ENCODE measurements around the gene AIP.

AIP gene

DNA sequence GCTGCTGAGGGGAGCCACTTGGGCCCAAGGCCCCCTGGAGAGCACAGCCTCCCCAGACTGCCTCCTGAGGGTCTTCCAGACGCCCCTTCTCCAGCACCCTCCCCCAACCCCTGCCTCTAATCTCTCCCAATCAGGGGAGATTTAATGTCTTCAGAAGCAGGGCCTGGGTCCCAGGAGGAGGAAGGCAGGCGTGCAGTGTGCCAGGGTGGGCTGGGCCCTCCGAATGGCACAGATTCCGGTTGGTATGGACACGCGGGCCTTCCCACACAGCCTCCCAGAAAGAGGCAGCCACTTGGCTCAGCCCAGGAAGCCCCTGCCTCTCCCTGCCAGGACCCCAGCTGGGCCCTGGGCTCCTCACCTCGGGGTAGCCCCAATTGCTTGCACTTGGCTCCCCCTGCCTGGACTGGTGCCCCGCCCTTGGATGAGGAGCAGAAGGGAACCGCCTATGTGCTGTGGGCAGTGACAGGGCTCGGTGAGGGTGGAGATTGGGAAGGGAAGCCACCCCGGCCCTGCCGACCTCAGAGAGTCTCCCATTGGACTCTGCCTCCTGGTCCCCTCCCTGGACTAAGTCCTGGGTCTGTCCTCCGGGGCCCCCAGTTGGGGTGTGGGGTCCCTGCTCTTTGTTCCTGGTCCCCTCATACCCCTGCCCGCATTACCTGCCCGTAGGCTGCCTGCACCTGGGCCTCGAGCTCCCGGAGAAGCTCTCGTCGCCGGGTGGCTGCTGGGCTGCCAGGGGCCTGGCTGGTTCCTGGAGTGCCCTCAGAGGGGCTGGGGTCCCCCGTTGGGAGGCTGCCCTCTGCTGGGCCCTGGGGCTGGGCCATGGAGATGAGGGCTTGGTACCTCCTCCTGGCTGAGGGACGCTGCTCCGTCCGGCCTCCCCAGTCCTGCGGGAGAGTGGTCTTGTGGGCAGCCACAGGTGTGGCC, 41.0 kb downstream of the AIP start:
- Histone ChIP-seq H3K36me3 (no peaks in the 10 kb centered on the region), H3K27me3 (no peaks in the 10 kb centered on the region), H3K27ac (no peak overlapping the region), H3K9ac (no peak overlapping the region; a peak in 1 of 22 replicates), H4K20me1 (no peaks in the 10 kb centered on the region), H3K4me1 (no peaks in the 10 kb centered on the region), H3K4me3 (no peak overlapping the region), H3K4me2 (no peak overlapping the region), H3K9me3 (replicated peaks in 1 of 11) (peaks cover 0 to 11% (median 0%) of the 10 kb centered on the region in 11 experiments; a peak in 8 of 22 replicates)
- TF ChIP-seq Cebpa-rat (IDR thresholded peaks at IDR 0.05) = no peak

DNA sequence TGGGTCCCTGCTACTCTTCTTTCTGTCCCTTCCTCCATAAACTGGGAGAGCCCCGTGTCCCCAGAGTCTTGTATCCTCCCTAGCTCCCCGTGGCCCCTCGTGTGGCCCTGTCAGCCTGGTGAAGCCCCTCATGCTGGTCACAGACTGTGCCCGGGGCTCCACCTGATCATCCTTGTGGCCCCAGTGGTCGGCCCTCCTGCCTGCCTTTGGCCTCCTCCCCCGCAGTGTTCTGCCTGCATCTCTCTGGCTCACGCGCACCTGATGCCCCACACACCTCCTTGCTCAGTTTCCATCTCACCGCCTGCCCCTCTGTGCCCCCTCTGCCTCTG, 41.6 kb downstream of the AIP start:
- H3K4me3 ChIP-seq = no peak overlapping the region

DNA sequence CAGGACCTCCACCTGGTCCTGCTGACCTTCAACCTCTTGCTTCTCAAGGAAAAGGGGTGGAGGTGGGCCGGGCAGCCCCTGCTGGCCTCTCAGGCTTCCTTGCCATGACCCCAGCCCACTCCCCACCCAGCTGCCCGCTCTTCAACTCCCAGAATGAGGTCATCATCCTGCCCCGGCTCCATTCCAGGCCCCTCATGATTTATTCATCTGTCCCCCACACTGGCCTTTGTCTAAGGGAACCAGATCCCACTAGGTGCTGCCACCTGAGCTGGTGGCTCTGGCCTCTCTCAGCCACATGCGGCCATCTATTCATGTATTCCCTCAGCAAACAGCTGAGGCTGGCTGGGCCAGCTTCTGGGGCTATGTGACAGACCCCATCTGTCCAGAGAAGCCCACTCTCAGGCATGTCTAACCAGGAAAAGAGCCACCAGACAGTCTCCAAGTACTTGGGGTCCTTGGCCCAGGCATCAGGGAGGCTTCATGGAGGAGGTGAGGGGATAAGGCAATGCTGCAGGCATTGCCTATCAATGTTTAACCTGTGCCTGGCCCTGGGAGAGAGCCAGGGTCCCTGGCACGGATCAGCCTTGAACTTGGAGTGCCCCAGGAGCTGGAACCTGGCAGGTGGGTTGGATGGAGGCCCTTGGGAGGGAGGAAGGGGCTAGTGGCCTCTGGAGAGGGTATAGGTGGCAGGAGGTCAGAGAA, 42.6 kb downstream of the AIP start:
- Histone ChIP-seq H3K4me3 (no peak overlapping the region), H3K9ac (no peak overlapping the region), H3K4me2 (no peak overlapping the region), H3K9me3 (replicated peaks in 1 of 11) (peaks cover 0 to 11% (median 0%) of the 10 kb centered on the region in 11 experiments; a peak in 8 of 22 replicates), H3K27me3 (no peaks in the 10 kb centered on the region), H4K20me1 (no peaks in the 10 kb centered on the region), H3K4me1 (peaks cover 12 to 16% (median 13%) of the 10 kb centered on the region in 10 experiments), H3K27ac (no peak overlapping the region), H3K36me3 (no peaks in the 10 kb centered on the region)
- no peak for TF ChIP-seq Cebpa-rat (IDR thresholded peaks at IDR 0.05)

More for the DNA sequence above, 41.6 kb downstream of the AIP start:
- TF ChIP-seq Cebpa-rat (IDR thresholded peaks at IDR 0.05) = no peak
- H3K27ac ChIP-seq = no peak overlapping the region
- H3K9ac ChIP-seq = no peak overlapping the region
- H3K4me2 ChIP-seq = no peak overlapping the region
- H3K27me3 ChIP-seq = no peaks in the 10 kb centered on the region
- peaks cover 0 to 11% (median 0%) of the 10 kb centered on the region in 11 experiments; a peak in 8 of 22 replicates for H3K9me3 ChIP-seq (replicated peaks in 1 of 11)
- no peaks in the 10 kb centered on the region for H4K20me1 ChIP-seq
- H3K4me1 ChIP-seq = peaks cover 2 to 6% (median 3%) of the 10 kb centered on the region in 10 experiments
- H3K36me3 ChIP-seq = no peaks in the 10 kb centered on the region

DNA sequence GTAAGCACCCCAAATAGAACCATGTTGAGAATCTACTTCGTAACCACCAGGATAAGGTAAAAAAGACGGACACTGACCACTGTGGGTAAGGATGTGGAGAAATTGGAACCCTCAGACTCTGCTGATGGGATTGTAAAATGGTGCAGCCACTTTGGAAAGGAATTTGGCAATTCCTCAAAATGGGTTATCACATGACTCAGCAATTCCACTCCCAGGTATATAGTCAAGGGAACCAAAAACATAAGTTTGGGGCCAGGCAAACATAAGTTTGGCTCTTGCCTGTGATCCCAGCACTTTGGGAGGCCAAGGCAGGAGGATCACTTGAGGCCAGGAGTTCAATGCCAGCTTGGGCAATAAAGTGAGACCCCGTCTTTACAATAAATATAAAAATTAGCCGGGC, 45.5 kb downstream of the AIP start:
- peaks cover 15 to 20% (median 16%) of the 10 kb centered on the region in 10 experiments for H3K4me1 ChIP-seq
- H4K20me1 ChIP-seq = no peaks in the 10 kb centered on the region
- H3K27me3 ChIP-seq = no peaks in the 10 kb centered on the region
- H3K4me3 ChIP-seq = no peak overlapping the region
- H3K36me3 ChIP-seq = peaks cover 0 to under 1% (median 0%) of the 10 kb centered on the region in 11 experiments; a peak in 1 of 22 replicates
- peaks cover 13 to 32% (median 18%) of the 10 kb centered on the region in 11 experiments for H3K9me3 ChIP-seq (replicated peaks in 1 of 11)
- no peak overlapping the region for H3K27ac ChIP-seq
- H3K4me2 ChIP-seq = no peak overlapping the region
- TF ChIP-seq Cebpa-rat (IDR thresholded peaks at IDR 0.05) = no peak
- no peak overlapping the region for H3K9ac ChIP-seq

DNA sequence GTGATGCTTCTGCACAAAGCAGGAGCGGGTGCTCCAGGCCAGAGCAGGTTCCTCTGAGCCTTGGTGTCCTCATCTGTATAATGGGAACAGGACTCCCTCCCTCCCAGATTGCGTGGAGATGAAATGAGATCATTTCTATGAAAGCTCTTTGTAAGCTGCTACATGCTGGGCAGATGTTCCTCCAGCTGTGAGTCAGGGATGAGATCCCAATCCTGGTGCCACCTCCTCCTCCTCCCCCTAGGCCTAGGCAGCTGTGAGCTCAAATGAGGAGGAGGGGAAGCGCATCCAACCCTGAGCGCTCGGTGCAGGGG, 47.4 kb downstream of the AIP start:
- Histone ChIP-seq H3K27ac (peak overlapping the region in 2 of 11 experiments; percentile 13 to 29; a peak in 2 of 22 replicates), H3K27me3 (no peaks in the 10 kb centered on the region), H3K9ac (peak overlapping the region in 2 of 11 experiments; percentile 23 to 29; a peak in 1 of 22 replicates), H3K4me1 (peaks cover 15 to 20% (median 16%) of the 10 kb centered on the region in 10 experiments), H3K9me3 (replicated peaks in 1 of 11) (peaks cover 32 to 50% (median 36%) of the 10 kb centered on the region in 11 experiments), H3K4me3 (no peak overlapping the region), H3K4me2 (peak overlapping the region; percentile 43 to 82 (median 72)), H3K36me3 (peaks cover 0 to 4% (median 0%) of the 10 kb centered on the region in 11 experiments; a peak in 1 of 22 replicates), H4K20me1 (no peaks in the 10 kb centered on the region)
- TF ChIP-seq Cebpa-rat (IDR thresholded peaks at IDR 0.05) = no peak

DNA sequence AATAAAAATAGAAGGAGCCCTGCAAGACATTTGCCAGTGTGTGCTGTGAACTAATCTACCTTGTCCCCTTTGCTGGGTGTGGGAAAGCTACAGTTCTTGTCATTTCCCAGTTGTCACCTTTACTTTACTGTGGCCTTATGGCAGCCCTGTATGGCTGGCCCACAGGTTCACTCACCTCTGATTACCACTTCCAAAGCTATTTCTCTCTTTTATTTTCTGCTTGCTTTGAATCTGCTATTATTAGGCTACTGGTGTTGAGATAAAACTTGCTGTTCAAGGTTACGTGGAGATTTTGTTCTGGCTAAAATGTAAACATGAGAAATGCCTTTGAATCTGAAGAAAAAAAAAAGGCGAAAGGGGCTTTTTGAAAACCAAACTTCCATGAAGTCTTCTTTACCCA, 50.1 kb downstream of the AIP start:
- no peak overlapping the region for H3K4me3 ChIP-seq
- H3K36me3 ChIP-seq = peaks cover 0 to 4% (median 0%) of the 10 kb centered on the region in 11 experiments; a peak in 1 of 22 replicates
- H3K27ac ChIP-seq = no peak overlapping the region
- H3K4me2 ChIP-seq = no peak overlapping the region
- peaks cover 52 to 72% (median 59%) of the 10 kb centered on the region in 11 experiments for H3K9me3 ChIP-seq (replicated peaks in 1 of 11)
- no peak for TF ChIP-seq Cebpa-rat (IDR thresholded peaks at IDR 0.05)
- no peaks in the 10 kb centered on the region for H3K27me3 ChIP-seq
- H4K20me1 ChIP-seq = no peaks in the 10 kb centered on the region
- peaks cover 15 to 20% (median 16%) of the 10 kb centered on the region in 10 experiments for H3K4me1 ChIP-seq
- H3K9ac ChIP-seq = no peak overlapping the region

DNA sequence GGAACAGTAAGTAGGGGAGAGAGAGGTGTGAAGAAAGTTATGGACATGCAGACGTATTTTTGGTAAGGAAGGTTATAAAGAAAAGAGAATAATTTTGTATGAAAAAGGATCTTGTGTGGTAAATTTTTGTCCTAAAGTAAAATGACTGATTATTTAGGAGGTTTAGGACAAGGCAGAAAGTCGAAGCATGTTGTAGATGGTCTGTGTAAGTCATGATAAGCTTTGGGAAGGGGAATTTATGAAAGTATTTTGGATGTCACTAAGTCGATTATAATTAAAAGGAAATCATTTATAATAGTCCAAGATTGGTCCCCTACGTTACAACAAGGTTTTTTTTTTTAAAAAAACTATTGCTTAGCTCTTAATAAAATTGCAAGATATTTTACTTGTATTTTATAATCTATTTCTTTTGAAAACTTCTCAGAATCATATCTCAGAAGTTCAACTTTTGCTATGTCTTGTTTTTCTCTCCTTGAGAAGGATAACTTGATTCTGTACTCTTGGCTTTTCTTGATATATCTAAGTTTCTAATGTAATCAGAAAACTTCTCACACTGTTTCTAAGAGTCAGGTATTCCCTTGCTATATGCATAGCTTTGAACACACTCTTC, 51.3 kb downstream of the AIP start:
- Histone ChIP-seq H3K36me3 (peaks cover 0 to 4% (median 0%) of the 10 kb centered on the region in 11 experiments; a peak in 1 of 22 replicates), H3K4me3 (peak overlapping the region in 3 of 10 experiments; percentile 1 to 40 (median 17); a peak in 2 of 20 replicates), H3K27ac (no peak overlapping the region), H3K9me3 (replicated peaks in 1 of 11) (peaks cover 52 to 76% (median 63%) of the 10 kb centered on the region in 11 experiments), H3K9ac (no peak overlapping the region), H3K27me3 (no peaks in the 10 kb centered on the region), H3K4me2 (no peak overlapping the region), H4K20me1 (no peaks in the 10 kb centered on the region), H3K4me1 (peaks cover 15 to 20% (median 16%) of the 10 kb centered on the region in 10 experiments)
- no peak for TF ChIP-seq Cebpa-rat (IDR thresholded peaks at IDR 0.05)

DNA sequence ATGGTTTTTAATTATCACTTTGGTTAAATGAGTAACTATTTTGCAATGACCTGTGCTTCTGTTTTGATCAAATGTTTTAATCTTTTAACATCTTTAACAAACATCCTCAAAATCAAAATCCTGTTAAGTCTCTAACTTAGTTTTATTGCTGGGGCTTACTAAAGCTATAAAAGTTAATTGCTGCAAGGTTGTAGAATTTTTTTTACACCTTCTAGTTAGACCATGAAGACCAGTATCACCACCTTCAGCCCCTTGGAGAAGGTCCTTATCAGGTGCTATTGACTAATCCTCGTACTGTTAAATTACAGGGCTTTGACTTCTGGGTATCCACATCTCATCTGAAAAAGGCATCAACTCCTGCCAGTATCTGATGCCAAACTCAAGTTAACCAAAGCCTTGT, 52.7 kb downstream of the AIP start:
- peaks cover 54 to 79% (median 69%) of the 10 kb centered on the region in 11 experiments for H3K9me3 ChIP-seq (replicated peaks in 1 of 11)
- no peaks in the 10 kb centered on the region for H3K27me3 ChIP-seq
- peaks cover 0 to 4% (median 0%) of the 10 kb centered on the region in 11 experiments; a peak in 1 of 22 replicates for H3K36me3 ChIP-seq
- H3K27ac ChIP-seq = no peak overlapping the region
- H3K4me2 ChIP-seq = no peak overlapping the region
- no peak overlapping the region for H3K4me3 ChIP-seq
- H3K4me1 ChIP-seq = peaks cover 1 to 9% (median 2%) of the 10 kb centered on the region in 10 experiments; a peak in 19 of 20 replicates
- no peak for TF ChIP-seq Cebpa-rat (IDR thresholded peaks at IDR 0.05)
- H4K20me1 ChIP-seq = no peaks in the 10 kb centered on the region
- H3K9ac ChIP-seq = no peak overlapping the region

DNA sequence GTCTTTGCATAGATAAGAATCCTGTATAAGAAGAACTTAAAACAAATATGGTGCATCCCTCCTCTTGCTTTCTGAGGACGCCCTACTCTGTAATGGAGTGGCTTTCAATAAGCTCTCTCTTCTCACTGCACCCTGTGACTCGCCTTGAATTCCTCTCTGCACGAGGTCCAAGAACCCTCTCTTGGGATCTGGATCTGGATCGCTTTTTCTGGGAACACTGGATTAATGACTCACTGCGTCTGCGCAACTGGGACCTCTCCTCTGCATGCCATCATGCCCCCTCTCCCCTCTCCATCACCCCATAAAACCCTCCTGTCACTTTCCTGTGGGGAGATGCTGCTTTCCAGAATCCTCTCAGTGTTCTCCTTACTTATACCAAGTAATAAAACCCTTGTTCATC, 55.5 kb downstream of the AIP start:
- no peak overlapping the region for H3K9ac ChIP-seq
- no peak overlapping the region for H3K27ac ChIP-seq
- no peak overlapping the region for H3K4me2 ChIP-seq
- no peak for TF ChIP-seq Cebpa-rat (IDR thresholded peaks at IDR 0.05)
- H3K36me3 ChIP-seq = peaks cover 0 to 4% (median 0%) of the 10 kb centered on the region in 11 experiments; a peak in 1 of 22 replicates
- no peaks in the 10 kb centered on the region for H3K27me3 ChIP-seq
- peaks cover 0 to 13% (median under 1%) of the 10 kb centered on the region in 10 experiments; a peak in 5 of 20 replicates for H3K4me1 ChIP-seq
- H3K4me3 ChIP-seq = no peak overlapping the region
- H3K9me3 ChIP-seq (replicated peaks in 1 of 11) = peaks cover 41 to 61% (median 51%) of the 10 kb centered on the region in 11 experiments
- no peaks in the 10 kb centered on the region for H4K20me1 ChIP-seq

Measured in BLaER1 treated with 17β-estradiol and CSF1 and Interleukin-3, amounts not matched to agents 10 nM and 100 nM (cell line).